ENCODE data around the gene CCND2.

Gene CCND2

DNA sequence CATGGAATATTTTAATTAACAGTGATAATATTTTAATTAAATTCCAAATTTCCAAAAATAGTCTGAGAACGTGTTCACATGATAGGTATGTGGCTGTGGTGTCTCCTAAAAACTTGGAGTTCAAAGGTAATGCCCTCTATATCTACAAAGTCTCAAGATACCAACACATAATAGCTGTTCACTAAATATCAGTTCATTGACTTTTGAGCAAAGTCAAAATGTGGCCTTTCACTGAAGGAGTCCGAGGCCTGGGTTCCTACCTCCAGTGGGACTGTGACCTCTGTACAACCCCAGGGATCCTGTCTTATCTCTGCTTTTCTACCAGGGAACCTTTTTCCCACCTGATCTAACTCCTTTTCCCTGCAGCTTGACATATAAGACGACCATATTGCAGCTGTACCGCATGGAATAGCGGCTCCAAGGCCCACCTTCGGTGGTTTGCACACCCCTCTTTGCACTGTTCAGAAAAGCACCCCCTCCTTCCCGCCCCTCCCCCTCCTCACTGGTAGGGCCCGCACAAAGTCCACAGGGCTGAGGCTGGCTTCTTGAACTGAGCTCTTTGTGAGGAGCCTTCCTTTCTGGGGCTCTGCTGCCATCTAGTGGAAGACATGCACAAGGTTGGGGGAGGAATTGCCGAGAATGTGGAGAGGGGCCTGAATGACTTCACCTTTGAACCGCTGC lies 3.1 kb downstream of the CCND2 start (continued):
- TF ChIP-seq ZNF558 (tag by site-specific recombination; IDR thresholded peaks at IDR 0.05) (peak; percentile 45; the same call in 1 of the 2 replicates), ZBTB8A (tag by site-specific recombination; IDR thresholded peaks at IDR 0.05) (peak; percentile 65), SP3 (tag by site-specific recombination; IDR thresholded peaks at IDR 0.05) (0 out of 2 replicates have a peak, but pooled peaks have one; percentile 23), GLIS1 (tag by site-specific recombination; IDR thresholded peaks at IDR 0.05) (0 out of 2 replicates have a peak, but pooled peaks have one; percentile 20), ZNF785 (tag by site-specific recombination; IDR thresholded peaks at IDR 0.05) (no peak), ZNF184 (tag by site-specific recombination; IDR thresholded peaks at IDR 0.05) (peak; percentile 76), ZFP37 (tag by site-specific recombination; IDR thresholded peaks at IDR 0.05) (0 out of 2 replicates have a peak, but pooled peaks have one; percentile 67), OVOL3 (tag by site-specific recombination; IDR thresholded peaks at IDR 0.05) (no peak), ZFP69B (tag by site-specific recombination; IDR thresholded peaks at IDR 0.05) (peak; percentile 95), ZNF629 (tag by site-specific recombination; IDR thresholded peaks at IDR 0.05) (peak; percentile 76), ZSCAN30 (tag by site-specific recombination; IDR thresholded peaks at IDR 0.05) (peak; percentile 45; the same call in 1 of the 2 replicates), ZNF521 (tag by site-specific recombination; IDR thresholded peaks at IDR 0.05) (no peak), ZNF561 (tag by site-specific recombination; IDR thresholded peaks at IDR 0.05; ENCODE audit: borderline replicate concordance) (peak; percentile 78), HOXA7 (CRISPR knock-in tag; IDR thresholded peaks at IDR 0.05; ENCODE audit: borderline replicate concordance) (no peak), ZEB2 (tag by site-specific recombination; IDR thresholded peaks at IDR 0.05) (peak; percentile 74), ZNF114 (tag by site-specific recombination; IDR thresholded peaks at IDR 0.05) (no peak)
- TF ChIP-seq, protein P1, sequence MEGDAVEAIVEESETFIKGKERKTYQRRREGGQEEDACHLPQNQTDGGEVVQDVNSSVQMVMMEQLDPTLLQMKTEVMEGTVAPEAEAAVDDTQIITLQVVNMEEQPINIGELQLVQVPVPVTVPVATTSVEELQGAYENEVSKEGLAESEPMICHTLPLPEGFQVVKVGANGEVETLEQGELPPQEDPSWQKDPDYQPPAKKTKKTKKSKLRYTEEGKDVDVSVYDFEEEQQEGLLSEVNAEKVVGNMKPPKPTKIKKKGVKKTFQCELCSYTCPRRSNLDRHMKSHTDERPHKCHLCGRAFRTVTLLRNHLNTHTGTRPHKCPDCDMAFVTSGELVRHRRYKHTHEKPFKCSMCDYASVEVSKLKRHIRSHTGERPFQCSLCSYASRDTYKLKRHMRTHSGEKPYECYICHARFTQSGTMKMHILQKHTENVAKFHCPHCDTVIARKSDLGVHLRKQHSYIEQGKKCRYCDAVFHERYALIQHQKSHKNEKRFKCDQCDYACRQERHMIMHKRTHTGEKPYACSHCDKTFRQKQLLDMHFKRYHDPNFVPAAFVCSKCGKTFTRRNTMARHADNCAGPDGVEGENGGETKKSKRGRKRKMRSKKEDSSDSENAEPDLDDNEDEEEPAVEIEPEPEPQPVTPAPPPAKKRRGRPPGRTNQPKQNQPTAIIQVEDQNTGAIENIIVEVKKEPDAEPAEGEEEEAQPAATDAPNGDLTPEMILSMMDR (tag by site-specific recombination; IDR thresholded peaks at IDR 0.05): peak; percentile 87
- TF ChIP-seq, protein P2, sequence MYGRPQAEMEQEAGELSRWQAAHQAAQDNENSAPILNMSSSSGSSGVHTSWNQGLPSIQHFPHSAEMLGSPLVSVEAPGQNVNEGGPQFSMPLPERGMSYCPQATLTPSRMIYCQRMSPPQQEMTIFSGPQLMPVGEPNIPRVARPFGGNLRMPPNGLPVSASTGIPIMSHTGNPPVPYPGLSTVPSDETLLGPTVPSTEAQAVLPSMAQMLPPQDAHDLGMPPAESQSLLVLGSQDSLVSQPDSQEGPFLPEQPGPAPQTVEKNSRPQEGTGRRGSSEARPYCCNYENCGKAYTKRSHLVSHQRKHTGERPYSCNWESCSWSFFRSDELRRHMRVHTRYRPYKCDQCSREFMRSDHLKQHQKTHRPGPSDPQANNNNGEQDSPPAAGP (tag by site-specific recombination; IDR thresholded peaks at IDR 0.05): peak; percentile 76
- TF ChIP-seq, protein P3, sequence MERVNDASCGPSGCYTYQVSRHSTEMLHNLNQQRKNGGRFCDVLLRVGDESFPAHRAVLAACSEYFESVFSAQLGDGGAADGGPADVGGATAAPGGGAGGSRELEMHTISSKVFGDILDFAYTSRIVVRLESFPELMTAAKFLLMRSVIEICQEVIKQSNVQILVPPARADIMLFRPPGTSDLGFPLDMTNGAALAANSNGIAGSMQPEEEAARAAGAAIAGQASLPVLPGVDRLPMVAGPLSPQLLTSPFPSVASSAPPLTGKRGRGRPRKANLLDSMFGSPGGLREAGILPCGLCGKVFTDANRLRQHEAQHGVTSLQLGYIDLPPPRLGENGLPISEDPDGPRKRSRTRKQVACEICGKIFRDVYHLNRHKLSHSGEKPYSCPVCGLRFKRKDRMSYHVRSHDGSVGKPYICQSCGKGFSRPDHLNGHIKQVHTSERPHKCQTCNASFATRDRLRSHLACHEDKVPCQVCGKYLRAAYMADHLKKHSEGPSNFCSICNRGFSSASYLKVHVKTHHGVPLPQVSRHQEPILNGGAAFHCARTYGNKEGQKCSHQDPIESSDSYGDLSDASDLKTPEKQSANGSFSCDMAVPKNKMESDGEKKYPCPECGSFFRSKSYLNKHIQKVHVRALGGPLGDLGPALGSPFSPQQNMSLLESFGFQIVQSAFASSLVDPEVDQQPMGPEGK (tag by site-specific recombination; IDR thresholded peaks at IDR 0.05): peak; percentile 97
- TF ChIP-seq, protein P4, sequence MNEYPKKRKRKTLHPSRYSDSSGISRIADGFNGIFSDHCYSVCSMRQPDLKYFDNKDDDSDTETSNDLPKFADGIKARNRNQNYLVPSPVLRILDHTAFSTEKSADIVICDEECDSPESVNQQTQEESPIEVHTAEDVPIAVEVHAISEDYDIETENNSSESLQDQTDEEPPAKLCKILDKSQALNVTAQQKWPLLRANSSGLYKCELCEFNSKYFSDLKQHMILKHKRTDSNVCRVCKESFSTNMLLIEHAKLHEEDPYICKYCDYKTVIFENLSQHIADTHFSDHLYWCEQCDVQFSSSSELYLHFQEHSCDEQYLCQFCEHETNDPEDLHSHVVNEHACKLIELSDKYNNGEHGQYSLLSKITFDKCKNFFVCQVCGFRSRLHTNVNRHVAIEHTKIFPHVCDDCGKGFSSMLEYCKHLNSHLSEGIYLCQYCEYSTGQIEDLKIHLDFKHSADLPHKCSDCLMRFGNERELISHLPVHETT (tag by site-specific recombination; IDR thresholded peaks at IDR 0.05): peak; percentile 56; the same call in 1 of the 2 replicates
- TF ChIP-seq, protein P5, sequence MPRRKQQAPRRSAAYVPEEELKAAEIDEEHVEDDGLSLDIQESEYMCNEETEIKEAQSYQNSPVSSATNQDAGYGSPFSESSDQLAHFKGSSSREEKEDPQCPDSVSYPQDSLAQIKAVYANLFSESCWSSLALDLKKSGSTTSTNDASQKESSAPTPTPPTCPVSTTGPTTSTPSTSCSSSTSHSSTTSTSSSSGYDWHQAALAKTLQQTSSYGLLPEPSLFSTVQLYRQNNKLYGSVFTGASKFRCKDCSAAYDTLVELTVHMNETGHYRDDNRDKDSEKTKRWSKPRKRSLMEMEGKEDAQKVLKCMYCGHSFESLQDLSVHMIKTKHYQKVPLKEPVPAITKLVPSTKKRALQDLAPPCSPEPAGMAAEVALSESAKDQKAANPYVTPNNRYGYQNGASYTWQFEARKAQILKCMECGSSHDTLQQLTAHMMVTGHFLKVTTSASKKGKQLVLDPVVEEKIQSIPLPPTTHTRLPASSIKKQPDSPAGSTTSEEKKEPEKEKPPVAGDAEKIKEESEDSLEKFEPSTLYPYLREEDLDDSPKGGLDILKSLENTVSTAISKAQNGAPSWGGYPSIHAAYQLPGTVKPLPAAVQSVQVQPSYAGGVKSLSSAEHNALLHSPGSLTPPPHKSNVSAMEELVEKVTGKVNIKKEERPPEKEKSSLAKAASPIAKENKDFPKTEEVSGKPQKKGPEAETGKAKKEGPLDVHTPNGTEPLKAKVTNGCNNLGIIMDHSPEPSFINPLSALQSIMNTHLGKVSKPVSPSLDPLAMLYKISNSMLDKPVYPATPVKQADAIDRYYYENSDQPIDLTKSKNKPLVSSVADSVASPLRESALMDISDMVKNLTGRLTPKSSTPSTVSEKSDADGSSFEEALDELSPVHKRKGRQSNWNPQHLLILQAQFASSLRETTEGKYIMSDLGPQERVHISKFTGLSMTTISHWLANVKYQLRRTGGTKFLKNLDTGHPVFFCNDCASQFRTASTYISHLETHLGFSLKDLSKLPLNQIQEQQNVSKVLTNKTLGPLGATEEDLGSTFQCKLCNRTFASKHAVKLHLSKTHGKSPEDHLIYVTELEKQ (tag by site-specific recombination; IDR thresholded peaks at IDR 0.05; ENCODE audit: borderline replicate concordance): no peak
- TF ChIP-seq, protein P6, sequence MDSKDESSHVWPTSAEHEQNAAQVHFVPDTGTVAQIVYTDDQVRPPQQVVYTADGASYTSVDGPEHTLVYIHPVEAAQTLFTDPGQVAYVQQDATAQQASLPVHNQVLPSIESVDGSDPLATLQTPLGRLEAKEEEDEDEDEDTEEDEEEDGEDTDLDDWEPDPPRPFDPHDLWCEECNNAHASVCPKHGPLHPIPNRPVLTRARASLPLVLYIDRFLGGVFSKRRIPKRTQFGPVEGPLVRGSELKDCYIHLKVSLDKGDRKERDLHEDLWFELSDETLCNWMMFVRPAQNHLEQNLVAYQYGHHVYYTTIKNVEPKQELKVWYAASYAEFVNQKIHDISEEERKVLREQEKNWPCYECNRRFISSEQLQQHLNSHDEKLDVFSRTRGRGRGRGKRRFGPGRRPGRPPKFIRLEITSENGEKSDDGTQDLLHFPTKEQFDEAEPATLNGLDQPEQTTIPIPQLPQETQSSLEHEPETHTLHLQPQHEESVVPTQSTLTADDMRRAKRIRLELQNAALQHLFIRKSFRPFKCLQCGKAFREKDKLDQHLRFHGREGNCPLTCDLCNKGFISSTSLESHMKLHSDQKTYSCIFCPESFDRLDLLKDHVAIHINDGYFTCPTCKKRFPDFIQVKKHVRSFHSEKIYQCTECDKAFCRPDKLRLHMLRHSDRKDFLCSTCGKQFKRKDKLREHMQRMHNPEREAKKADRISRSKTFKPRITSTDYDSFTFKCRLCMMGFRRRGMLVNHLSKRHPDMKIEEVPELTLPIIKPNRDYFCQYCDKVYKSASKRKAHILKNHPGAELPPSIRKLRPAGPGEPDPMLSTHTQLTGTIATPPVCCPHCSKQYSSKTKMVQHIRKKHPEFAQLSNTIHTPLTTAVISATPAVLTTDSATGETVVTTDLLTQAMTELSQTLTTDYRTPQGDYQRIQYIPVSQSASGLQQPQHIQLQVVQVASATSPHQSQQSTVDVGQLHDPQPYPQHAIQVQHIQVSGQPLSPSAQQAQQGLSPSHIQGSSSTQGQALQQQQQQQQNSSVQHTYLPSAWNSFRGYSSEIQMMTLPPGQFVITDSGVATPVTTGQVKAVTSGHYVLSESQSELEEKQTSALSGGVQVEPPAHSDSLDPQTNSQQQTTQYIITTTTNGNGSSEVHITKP (tag by site-specific recombination; IDR thresholded peaks at IDR 0.05): peak; percentile 74

Data from HEK293 (cell line).